Measurements from ENCODE around the gene GGACT. TPM values are rescaled to one million over a fixed set of nuclear protein-coding genes. Genes with fewer than 3 reads are reported as not detected.
"Not testable (repeated sequence)": the region's sequence is repeated elsewhere in the genome, so short reads cannot be mapped to it uniquely, and the experiment has no call there.

The GGACT gene
- total RNA-seq, 3 donors from 2014 or later (not counting 1 experiment from before 2014, with no cell fraction given) = 8.8 to 16.4 (median 15.1) TPM

DNA sequence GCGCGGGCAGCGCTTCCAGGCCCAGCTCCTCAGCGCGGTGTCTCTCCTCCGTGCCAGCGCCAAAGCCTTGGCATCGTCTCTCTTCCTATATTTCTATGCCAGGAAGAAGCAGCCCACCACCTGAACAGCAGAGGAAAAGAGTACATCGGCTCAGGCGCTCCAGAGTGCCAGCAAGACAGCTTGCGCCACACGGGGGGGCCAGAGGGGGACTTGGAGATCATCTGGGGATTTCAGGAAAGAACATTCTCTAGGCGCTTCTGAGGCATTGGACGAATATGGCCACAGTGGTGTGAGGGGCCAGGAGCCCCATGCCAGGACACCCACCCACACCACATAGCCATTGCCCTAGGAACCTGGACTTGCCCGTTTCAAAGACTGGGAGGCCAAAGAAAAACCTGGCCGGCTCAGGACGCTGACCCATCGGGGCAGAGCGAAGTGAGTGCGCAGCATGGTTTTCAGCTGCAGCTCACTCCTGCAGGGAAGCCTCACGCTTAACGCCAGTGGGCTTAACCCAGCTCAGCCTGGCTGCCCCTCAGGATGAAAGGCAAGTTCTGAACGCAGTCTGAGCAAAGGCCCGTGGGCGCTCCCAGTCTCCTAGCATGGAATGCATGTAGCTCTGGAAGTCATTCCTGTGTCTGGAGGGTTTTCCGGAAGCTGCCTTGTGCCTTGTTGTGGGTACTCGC is 62.1 kb downstream of the GGACT start:
- no peak overlapping the region for H3K27ac Mint-ChIP-seq

DNA sequence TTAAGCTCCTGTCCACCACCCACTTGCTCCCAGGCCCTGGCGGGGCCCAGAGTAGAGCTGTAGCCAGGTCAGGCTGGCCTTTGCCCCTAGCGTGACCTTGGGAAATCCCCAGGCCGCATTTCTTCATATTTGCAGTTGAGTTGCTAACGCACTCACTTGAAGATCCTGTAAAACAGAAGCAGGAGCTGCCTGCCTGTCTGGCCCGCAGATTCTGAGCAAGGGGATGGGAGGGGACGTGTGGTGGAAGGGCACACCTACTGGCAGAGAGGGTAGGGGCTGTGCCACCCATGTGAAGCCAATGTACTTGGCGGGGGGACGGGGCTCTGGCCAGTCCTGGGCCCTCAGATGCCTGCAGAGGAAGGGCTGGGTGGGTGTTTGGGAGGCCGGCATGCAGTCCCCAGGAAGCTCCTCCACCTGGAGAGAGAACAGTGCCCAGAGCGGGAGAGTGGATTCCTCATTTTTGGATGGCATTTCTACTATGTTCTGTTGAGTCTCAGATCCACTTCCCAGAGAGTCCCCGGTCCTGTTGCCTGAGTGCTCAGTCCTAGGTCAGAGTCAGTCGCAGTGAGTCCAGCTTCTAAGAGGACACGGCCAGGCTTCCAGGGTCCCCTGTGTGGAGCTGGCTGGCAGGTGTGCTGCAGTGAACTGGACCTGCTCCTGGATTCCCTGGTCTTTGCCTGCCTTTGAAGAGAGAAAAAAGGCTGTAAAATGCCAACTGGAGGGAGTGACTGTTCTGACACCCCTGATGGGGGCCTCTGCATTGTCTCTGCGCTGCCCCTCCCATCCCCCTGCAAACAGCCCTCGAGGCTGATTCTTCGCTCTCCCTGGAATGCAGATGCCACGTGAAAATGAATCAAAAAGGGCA is 62.9 kb downstream of the GGACT start:
- H3K4me3 ChIP-seq (ENCODE audit: low read length) = no peak overlapping the region
- H3K4me1 Mint-ChIP-seq = peaks cover 0 to 4% of the 10 kb centered on the region in 2 donors
- H3K27ac Mint-ChIP-seq = no peak overlapping the region
- H3K4me1 ChIP-seq (ENCODE audit: control insufficient read depth, insufficient read depth, low read length) = no peaks in the 10 kb centered on the region
- H3K27me3 ChIP-seq (ENCODE audit: control insufficient read depth, insufficient read depth, low read length) = no peaks in the 10 kb centered on the region
- WGBS (ENCODE audit: insufficient coverage) = 94% methylated on average over 17 of the region's 17 CpGs
- no peaks in the 10 kb centered on the region for H3K27me3 Mint-ChIP-seq (ENCODE audit: low read depth in 2 of 2)
- no peak overlapping the region for H3K4me3 Mint-ChIP-seq
- peaks cover 5% of the 10 kb centered on the region for H3K36me3 ChIP-seq (ENCODE audit: control insufficient read depth, insufficient read depth, low read length)
- H3K27ac ChIP-seq (ENCODE audit: low read length) = no peak overlapping the region
- intact Hi-C loops (cut with micrococcal nuclease) = no loop called here
- no peaks in the 10 kb centered on the region for H3K9me3 Mint-ChIP-seq
- H3K36me3 Mint-ChIP-seq = peaks cover 7% of the 10 kb centered on the region
- no peaks in the 10 kb centered on the region for H3K9me3 ChIP-seq (ENCODE audit: control insufficient read depth, insufficient read depth, low read length)
- DNase-seq = no peak
- no peak for TF ChIP-seq CTCF (IDR thresholded peaks at IDR 0.05)
- ATAC-seq = no peak

More for the DNA sequence above, 62.1 kb downstream of the GGACT start:
- no peak for DNase-seq
- peaks cover 0 to 4% of the 10 kb centered on the region in 2 donors for H3K4me1 Mint-ChIP-seq
- Histone ChIP-seq H3K27me3 (ENCODE audit: control insufficient read depth, insufficient read depth, low read length) (no peaks in the 10 kb centered on the region), H3K36me3 (ENCODE audit: control insufficient read depth, insufficient read depth, low read length) (peaks cover 9% of the 10 kb centered on the region), H3K27ac (ENCODE audit: low read length) (no peak overlapping the region), H3K9me3 (ENCODE audit: control insufficient read depth, insufficient read depth, low read length) (no peaks in the 10 kb centered on the region), H3K4me1 (ENCODE audit: control insufficient read depth, insufficient read depth, low read length) (no peaks in the 10 kb centered on the region), H3K4me3 (ENCODE audit: low read length) (no peak overlapping the region)
- ATAC-seq = no peak
- no peaks in the 10 kb centered on the region for H3K27me3 Mint-ChIP-seq (ENCODE audit: low read depth in 2 of 2)
- intact Hi-C loops (cut with micrococcal nuclease) = no loop called here
- H3K9me3 Mint-ChIP-seq = no peaks in the 10 kb centered on the region
- 90% methylated on average over 27 of the region's 27 CpGs for WGBS (ENCODE audit: insufficient coverage)
- H3K36me3 Mint-ChIP-seq = peaks cover 7% of the 10 kb centered on the region
- no peak for TF ChIP-seq CTCF (IDR thresholded peaks at IDR 0.05)
- no peak overlapping the region for H3K4me3 Mint-ChIP-seq

- H3K27me3 Mint-ChIP-seq (ENCODE audit: low read depth in 2 of 2); H3K9me3 ChIP-seq (ENCODE audit: control insufficient read depth, insufficient read depth, low read length); H3K4me3 Mint-ChIP-seq; H3K9me3 Mint-ChIP-seq; intact Hi-C loops (cut with micrococcal nuclease); H3K4me1 Mint-ChIP-seq; H3K4me3 ChIP-seq (ENCODE audit: low read length); H3K36me3 ChIP-seq (ENCODE audit: control insufficient read depth, insufficient read depth, low read length); DNase-seq; ATAC-seq; H3K27me3 ChIP-seq (ENCODE audit: control insufficient read depth, insufficient read depth, low read length); H3K4me1 ChIP-seq (ENCODE audit: control insufficient read depth, insufficient read depth, low read length); H3K36me3 Mint-ChIP-seq; H3K27ac ChIP-seq (ENCODE audit: low read length): not testable (repeated sequence)
- WGBS (ENCODE audit: insufficient coverage) = 96% methylated on average over 4 of the region's 5 CpGs
- peak overlapping the region in 1 of 2 donors; percentile 15 for H3K27ac Mint-ChIP-seq
These were observed 63.9 kb downstream of the GGACT start for GRCh38 chr13:100524688-100525087.

DNA sequence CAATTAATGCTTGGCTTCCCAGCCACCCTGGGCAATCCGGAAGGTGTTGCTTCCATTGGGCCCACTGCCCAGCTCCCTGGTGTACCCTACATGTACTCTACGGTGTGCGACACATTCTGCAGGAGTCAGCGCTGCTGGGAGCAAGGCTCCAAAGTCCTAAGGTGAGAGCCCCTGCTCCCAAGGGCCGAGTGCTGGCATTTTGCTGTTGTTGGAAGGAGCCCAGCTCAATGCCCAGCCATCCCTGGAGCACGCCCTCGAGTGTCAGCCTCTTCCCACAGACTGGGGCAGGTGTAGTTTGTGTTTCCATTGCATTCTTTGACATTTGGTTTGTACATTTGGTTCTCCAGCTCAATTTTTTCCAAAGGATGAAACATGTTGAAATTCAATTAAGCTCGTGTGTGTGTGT is 64.6 kb downstream of the GGACT start:
- Mint-ChIP-seq H3K4me3 (no peak overlapping the region), H3K4me1 (peaks cover 0 to 9% of the 10 kb centered on the region in 2 donors)

More for the DNA sequence above, 64.6 kb downstream of the GGACT start:
- intact Hi-C loops (cut with micrococcal nuclease) = no loop called here
- DNase-seq (no peak), ATAC-seq (no peak)
- Mint-ChIP-seq H3K27me3 (ENCODE audit: low read depth in 2 of 2) (no peaks in the 10 kb centered on the region), H3K36me3 (peaks cover 3% of the 10 kb centered on the region), H3K27ac (no peak overlapping the region), H3K9me3 (no peaks in the 10 kb centered on the region)
- TF ChIP-seq CTCF (IDR thresholded peaks at IDR 0.05) = no peak
- Histone ChIP-seq H3K36me3 (ENCODE audit: control insufficient read depth, insufficient read depth, low read length) (peaks cover 2% of the 10 kb centered on the region), H3K9me3 (ENCODE audit: control insufficient read depth, insufficient read depth, low read length) (no peaks in the 10 kb centered on the region), H3K4me3 (ENCODE audit: low read length) (no peak overlapping the region), H3K27ac (ENCODE audit: low read length) (no peak overlapping the region), H3K27me3 (ENCODE audit: control insufficient read depth, insufficient read depth, low read length) (no peaks in the 10 kb centered on the region), H3K4me1 (ENCODE audit: control insufficient read depth, insufficient read depth, low read length) (peaks cover 5% of the 10 kb centered on the region)
- WGBS (ENCODE audit: insufficient coverage) = 94% methylated on average over 8 of the region's 8 CpGs

Data from natural killer cell (primary cell).